PC-3 (cell line): ENCODE measurements around the gene CLEC17A. TPM values are rescaled to one million over a fixed set of nuclear protein-coding genes. Genes with fewer than 3 reads are reported as not detected.
"Not testable (repeated sequence)": the region's sequence is repeated elsewhere in the genome, so short reads cannot be mapped to it uniquely, and the experiment has no call there.

Experiments used
- ATAC-seq: fragments of 200-7000 bp; cut with Tn5 transposase; 2 replicates; pipeline ENCODE4 v1.9.1; 2020; ENCODE audit warnings: mild to moderate bottlenecking, moderate library complexity
- BruUV-seq: library from RNA; stranded (reverse); fragments of 400-500 nt; replicated peaks from 2 replicates; lab custom pipeline; 2021; lab: Mats Ljungman, UMichigan
- CTCF ChIA-PET: fragments of 300-600 bp; sonication (Branson Sonifier 250); formaldehyde crosslinking; loops from one replicate; lab custom pipeline; 2022; ENCODE audit warnings: antibody characterized with exemption; lab: Charles Lee
- POLR2A ChIA-PET: fragments of 300-600 bp; sonication (Branson Sonifier 250); formaldehyde crosslinking; loops from one replicate; lab custom pipeline; 2022; ENCODE audit warnings: antibody characterized with exemption; ENCODE audit not compliant: unreplicated experiment; lab: Charles Lee
- DNase-seq: peaks from one replicate; pipeline ENCODE4 v3.0.0-alpha.2; 2015
- H2AFZ ChIP-seq: fragments of 300-600 bp; sonication (generic); 2 replicates; pipeline ENCODE4 v1.6.0; 2016; ENCODE audit warnings: antibody characterized with exemption, low read length
- H3F3A ChIP-seq: fragments of 300-600 bp; sonication (generic); one replicate; pipeline ENCODE4 v1.6.0; 2017; ENCODE audit warnings: antibody characterized with exemption, low read length, control low read depth, mild to moderate bottlenecking; ENCODE audit not compliant: unreplicated experiment
- H3K27ac ChIP-seq: fragments of 300-600 bp; sonication (generic); 2 replicates; pipeline ENCODE4 v1.5.1; 2016; ENCODE audit warnings: mild to moderate bottlenecking, low read length
- H3K27me3 ChIP-seq: fragments of 300-600 bp; sonication (generic); 2 replicates; pipeline ENCODE4 v1.6.1; 2016; ENCODE audit warnings: low read length, mixed read lengths
- H3K36me3 ChIP-seq: fragments of 300-600 bp; sonication (generic); 2 replicates; pipeline ENCODE4 v1.6.1; 2016; ENCODE audit warnings: low read depth, mixed run types, low read length, mixed read lengths
- H3K4me1 ChIP-seq: fragments of 300-600 bp; sonication (generic); 2 replicates; pipeline ENCODE4 v1.5.1; 2016; ENCODE audit warnings: low read length; ENCODE audit not compliant: insufficient read depth
- H3K4me2 ChIP-seq: fragments of 300-600 bp; sonication (generic); 2 replicates; pipeline ENCODE4 v1.6.0; 2016; ENCODE audit warnings: low read length
- H3K4me3 ChIP-seq: fragments of 300-600 bp; sonication (generic); 2 replicates; pipeline ENCODE4 v1.5.1; 2016; ENCODE audit warnings: mild to moderate bottlenecking, low read length, mixed read lengths
- H3K79me2 ChIP-seq: fragments of 300-600 bp; sonication (generic); 2 replicates; pipeline ENCODE4 v1.6.1; 2017; ENCODE audit warnings: low read length, mixed read lengths
- H3K9ac ChIP-seq: fragments of 300-600 bp; sonication (generic); 2 replicates; pipeline ENCODE4 v1.6.0; 2016; ENCODE audit warnings: mild to moderate bottlenecking, low read length
- H3K9me2 ChIP-seq: fragments of 300-600 bp; sonication (generic); replicated peaks from 2 replicates; pipeline ENCODE4 v1.6.1; 2016; ENCODE audit warnings: mixed run types, low read length, mixed read lengths
- H3K9me3 ChIP-seq: fragments of 300-600 bp; sonication (generic); 2 replicates; pipeline ENCODE4 v1.6.1; 2016; ENCODE audit warnings: low read length, mixed read lengths
- H4K20me1 ChIP-seq: fragments of 300-600 bp; sonication (generic); 2 replicates; pipeline ENCODE4 v1.6.1; 2016; ENCODE audit warnings: low read length, mixed read lengths
- EZH2 ChIP-seq: fragments of 300-600 bp; sonication (generic); IDR thresholded peaks from one replicate; pipeline ENCODE4 v1.6.1; 2017; ENCODE audit warnings: antibody characterized with exemption, mild to moderate bottlenecking, low read length; ENCODE audit not compliant: unreplicated experiment
- EZH2phosphoT487 ChIP-seq: fragments of 300-600 bp; sonication (generic); IDR thresholded peaks from 2 replicates; pipeline ENCODE4 v1.6.1; 2018; ENCODE audit warnings: mild to moderate bottlenecking, antibody characterized with exemption, low read length, borderline replicate concordance
- intact Hi-C: fragments of 100-400 bp; cut with micrococcal nuclease; formaldehyde crosslinking; loops from 2 replicates; pipeline ENCODE4 v1.9.0; 2023
- total RNA-seq: library from RNA; depleted of rRNA; stranded (reverse); fragments of >200 nt; gene quantifications from 2 replicates; pipeline ENCODE4 v1.2.3, GENCODE V29; 2014
- TF ChIP-seq, protein P1 (sequence below): fragments of 300-600 bp; sonication (generic); conservative IDR thresholded peaks from 2 replicates; pipeline ENCODE4 v1.5.1; 2017; ENCODE audit warnings: antibody characterized with exemption, low read depth, mild to moderate bottlenecking, low read length

The CLEC17A gene
- total RNA-seq, 1 experiment from 2014 or later, result not detected

DNA sequence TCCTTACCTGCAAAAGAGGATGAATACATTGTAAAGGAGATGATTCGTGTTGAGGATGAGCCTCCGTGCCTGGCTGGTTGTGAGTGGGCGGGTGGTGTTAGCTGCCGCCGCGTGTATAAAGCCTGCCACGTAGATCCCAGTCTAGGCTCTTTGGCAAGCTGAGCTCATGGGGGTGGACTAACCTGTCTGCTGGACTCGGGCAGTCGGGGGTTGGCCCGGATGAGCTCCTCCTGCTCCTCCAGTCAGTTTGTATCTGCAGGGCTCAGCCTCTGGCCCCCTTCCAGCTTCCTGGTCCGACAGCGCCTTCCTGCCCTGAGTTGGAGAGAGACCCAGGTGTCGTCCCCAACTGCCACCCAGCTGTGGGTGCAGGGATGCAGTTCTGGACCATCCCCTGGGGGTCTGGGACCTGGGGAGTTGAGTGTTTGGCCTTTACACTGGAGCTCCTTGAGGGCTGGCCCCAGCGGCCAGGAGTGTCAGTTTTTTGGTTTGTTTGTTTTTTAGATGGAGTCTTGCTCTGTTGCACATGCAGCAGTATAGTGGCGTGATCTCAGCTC lies 32.6 kb upstream of the CLEC17A start:
- ChIA-PET CTCF (interaction anchor here (0.8 kb wide), 1 partner anchor 21 kb away, joined by 3 read pairs; the partner anchor contains the start of gene NDUFB7), POLR2A (no interaction called here)
- Histone ChIP-seq H3K27me3 (no peaks in the 10 kb centered on the region), H3K4me2 (no peak overlapping the region), H4K20me1 (no peaks in the 10 kb centered on the region), H3K9me2 (no peaks in the 10 kb centered on the region), H3K36me3 (no peaks in the 10 kb centered on the region; the same call in 1 of the 2 replicates), H3K27ac (0 out of 2 replicates have a peak overlapping the region, but pooled peaks have one; percentile 3), H3K4me1 (peaks cover 14% of the 10 kb centered on the region), H3K9me3 (no peaks in the 10 kb centered on the region), H3K4me3 (no peak overlapping the region), H3K79me2 (peaks cover 64% of the 10 kb centered on the region), H3K9ac (no peak overlapping the region), H3F3A (no peaks in the 10 kb centered on the region), H2AFZ (no peak overlapping the region)
- TF ChIP-seq EZH2phosphoT487 (no peak), EZH2 (no peak)
- TF ChIP-seq, protein P1, sequence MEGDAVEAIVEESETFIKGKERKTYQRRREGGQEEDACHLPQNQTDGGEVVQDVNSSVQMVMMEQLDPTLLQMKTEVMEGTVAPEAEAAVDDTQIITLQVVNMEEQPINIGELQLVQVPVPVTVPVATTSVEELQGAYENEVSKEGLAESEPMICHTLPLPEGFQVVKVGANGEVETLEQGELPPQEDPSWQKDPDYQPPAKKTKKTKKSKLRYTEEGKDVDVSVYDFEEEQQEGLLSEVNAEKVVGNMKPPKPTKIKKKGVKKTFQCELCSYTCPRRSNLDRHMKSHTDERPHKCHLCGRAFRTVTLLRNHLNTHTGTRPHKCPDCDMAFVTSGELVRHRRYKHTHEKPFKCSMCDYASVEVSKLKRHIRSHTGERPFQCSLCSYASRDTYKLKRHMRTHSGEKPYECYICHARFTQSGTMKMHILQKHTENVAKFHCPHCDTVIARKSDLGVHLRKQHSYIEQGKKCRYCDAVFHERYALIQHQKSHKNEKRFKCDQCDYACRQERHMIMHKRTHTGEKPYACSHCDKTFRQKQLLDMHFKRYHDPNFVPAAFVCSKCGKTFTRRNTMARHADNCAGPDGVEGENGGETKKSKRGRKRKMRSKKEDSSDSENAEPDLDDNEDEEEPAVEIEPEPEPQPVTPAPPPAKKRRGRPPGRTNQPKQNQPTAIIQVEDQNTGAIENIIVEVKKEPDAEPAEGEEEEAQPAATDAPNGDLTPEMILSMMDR, result no peak
- ATAC-seq, result peak; percentile 55
- BruUV-seq, result no TSS peak
- intact Hi-C loops, result no loop called here
- DNase-seq, result peak; percentile 50

DNA sequence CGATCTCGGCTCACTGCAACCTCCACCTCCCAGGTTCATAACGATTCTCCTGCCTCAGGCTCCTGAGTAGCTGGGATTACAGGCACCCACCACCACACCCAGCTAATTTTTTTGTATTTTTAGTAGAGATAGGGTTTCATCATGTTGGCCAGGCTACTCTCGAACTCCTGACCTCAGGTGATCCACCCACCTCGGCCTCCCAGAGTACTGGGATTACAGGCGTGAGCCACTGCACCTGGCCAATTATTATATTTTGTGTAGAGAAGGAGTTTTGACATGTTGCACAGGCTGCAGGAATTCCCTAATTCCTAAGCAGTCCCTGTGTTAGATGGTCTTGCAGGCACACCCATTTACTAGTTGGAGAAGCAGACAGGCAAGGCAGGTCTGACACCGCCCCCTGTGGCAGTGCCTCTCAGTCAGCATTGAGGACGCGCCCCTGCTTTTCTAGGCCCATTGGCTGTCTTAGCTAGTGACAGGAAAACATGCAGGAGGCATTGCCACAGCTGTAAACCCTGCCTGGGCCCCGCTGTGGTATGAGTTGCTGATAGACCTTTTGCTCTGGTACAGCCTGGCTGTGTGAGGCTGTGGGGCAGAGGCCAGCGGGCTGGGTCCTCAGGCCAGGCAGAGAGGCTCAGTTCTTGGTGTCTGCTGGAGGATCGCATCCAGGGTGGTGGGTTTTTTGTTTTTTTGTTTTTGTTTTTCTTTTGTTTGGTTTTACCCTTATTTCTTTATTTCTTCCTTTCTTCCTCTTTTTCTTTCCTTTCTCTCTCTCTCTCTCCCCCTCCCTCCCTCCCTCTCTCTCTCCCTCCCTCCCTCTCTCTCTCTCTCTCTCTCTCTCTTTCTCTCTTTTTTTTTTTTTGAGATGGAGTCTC lies 31.5 kb upstream of the CLEC17A start:
- H3F3A ChIP-seq, H3K4me2 ChIP-seq, intact Hi-C loops, BruUV-seq, H3K9me2 ChIP-seq, H3K36me3 ChIP-seq, H3K4me3 ChIP-seq, H4K20me1 ChIP-seq, H3K9me3 ChIP-seq, H2AFZ ChIP-seq, H3K27ac ChIP-seq, POLR2A ChIA-PET, CTCF ChIA-PET, H3K9ac ChIP-seq, H3K27me3 ChIP-seq: not testable (repeated sequence)
- H3K79me2 ChIP-seq, result peaks cover 62% of the 10 kb centered on the region
- TF ChIP-seq, protein P1, result peak; percentile 48; the same call in 1 of the 2 replicates
- DNase-seq, result peak; percentile 49
- H3K4me1 ChIP-seq, result peaks cover 14% of the 10 kb centered on the region
- ATAC-seq, result peak; percentile 48

DNA sequence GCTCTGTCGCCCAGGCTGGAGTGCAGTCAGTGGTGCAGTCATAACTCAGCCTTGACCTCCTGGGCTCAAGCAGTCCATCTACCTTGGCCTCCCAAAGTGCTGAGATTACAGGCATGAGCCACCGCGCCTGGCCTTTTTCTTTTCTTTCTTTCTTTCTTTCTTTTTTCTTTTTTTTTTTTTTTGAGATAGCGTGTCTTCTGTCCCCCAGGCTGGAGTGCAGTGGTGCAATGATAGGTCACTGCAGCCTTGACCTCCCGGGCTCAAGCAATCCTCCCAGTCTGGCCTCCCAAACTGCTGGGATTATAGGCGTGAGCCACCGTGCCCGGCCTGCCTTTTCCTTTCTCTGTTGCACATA lies 30.9 kb upstream of the CLEC17A start:
- H3K4me3 ChIP-seq, H4K20me1 ChIP-seq, POLR2A ChIA-PET, H2AFZ ChIP-seq, H3K9me2 ChIP-seq, intact Hi-C loops, CTCF ChIA-PET, H3K36me3 ChIP-seq, ATAC-seq, H3K9ac ChIP-seq, H3K27ac ChIP-seq, H3K4me2 ChIP-seq, H3K27me3 ChIP-seq, H3K9me3 ChIP-seq, DNase-seq, BruUV-seq, H3F3A ChIP-seq: not testable (repeated sequence)
- H3K79me2 ChIP-seq, result peaks cover 61% of the 10 kb centered on the region
- peaks cover 14% of the 10 kb centered on the region for H3K4me1 ChIP-seq
